GM18517 (cell line): ENCODE measurements around the gene YES1.
A peak's percentile ranks its signal among the peaks of the same experiment; 100 is the strongest.
"Not testable (repeated sequence)": the region's sequence is repeated elsewhere in the genome, so short reads cannot be mapped to it uniquely, and the experiment has no call there.

Experiments used
- ATAC-seq: cut with Tn5 transposase; IDR thresholded peaks from one replicate; pipeline ENCODE4 v1.9.1; 2021; ENCODE audit warnings: mild to moderate bottlenecking, moderate library complexity; ENCODE audit not compliant: unreplicated experiment

The YES1 gene

GRCh38 chr18:730692-731091 is 81.3 kb downstream of the YES1 start:
- ATAC-seq: no peak

GRCh38 chr18:730120-730519 is 81.9 kb downstream of the YES1 start:
- ATAC-seq: not testable (repeated sequence)

GRCh38 chr18:725646-726045 is 86.4 kb downstream of the YES1 start:
- ATAC-seq: no peak

GRCh38 chr18:723541-724080 is 88.4 kb downstream of the YES1 start:
- ATAC-seq: no peak

- ATAC-seq: no peak
These were observed 95.0 kb downstream of the YES1 start for GRCh38 chr18:717003-717402.

- ATAC-seq: no peak
These were observed 96.4 kb downstream of the YES1 start for GRCh38 chr18:715626-716025.

- ATAC-seq: no peak
These were observed 98.9 kb downstream of the YES1 start for GRCh38 chr18:713135-713490.

GRCh38 chr18:712401-713134 is 99.5 kb downstream of the YES1 start, which contains the start of gene ENOSF1:
TSS of gene ENOSF1 (minus strand) at chr18:712630. CDS start at chr18:712587, 43 bp downstream.
- ATAC-seq: peak; percentile 85

- peak; percentile 69 for ATAC-seq
These were observed 100.2 kb downstream of the YES1 start for GRCh38 chr18:711657-712400.

- peak; percentile 9 for ATAC-seq
These were observed 100.8 kb downstream of the YES1 start for GRCh38 chr18:711310-711656.

- ATAC-seq: no peak
These were observed 101.4 kb downstream of the YES1 start for GRCh38 chr18:710418-711300.

GRCh38 chr18:709771-710170 is 102.3 kb downstream of the YES1 start:
- ATAC-seq: no peak

GRCh38 chr18:708096-708495 is 103.9 kb downstream of the YES1 start:
- no peak for ATAC-seq

GRCh38 chr18:706405-706804 is 105.6 kb downstream of the YES1 start:
- ATAC-seq: no peak

- no peak for ATAC-seq
These were observed 108.7 kb downstream of the YES1 start for GRCh38 chr18:703213-703967.

GRCh38 chr18:697800-698199 is 114.2 kb downstream of the YES1 start:
- no peak for ATAC-seq

- no peak for ATAC-seq
These were observed 115.0 kb downstream of the YES1 start for GRCh38 chr18:697012-697411.

GRCh38 chr18:693466-694187 is 118.4 kb downstream of the YES1 start:
- ATAC-seq: no peak

GRCh38 chr18:692824-693223 is 119.2 kb downstream of the YES1 start:
- no peak for ATAC-seq

GRCh38 chr18:688323-688722 is 123.7 kb downstream of the YES1 start:
- ATAC-seq: no peak
